ENCODE data around the gene SH2D6. TPM values are rescaled to one million over a fixed set of nuclear protein-coding genes. Genes with fewer than 3 reads are reported as not detected.

SH2D6 gene
- total and polyA plus RNA-seq, 2 of the 8 experiments (the other 6 are each of a cell fraction or from before 2014, with no cell fraction given): 0.42 TPM; not detected in 1

- H2AK5ac ChIP-seq (ENCODE audit: low read depth, low read length): no peak overlapping the region
- H3K4me2 ChIP-seq (ENCODE audit: insufficient read depth in 1 of 2, low read depth in 2 of 2, low read length in 2 of 2): 0 out of 4 replicates have a peak overlapping the region, but pooled peaks of 1 of the 2 experiments have one; percentile 8
- no peak overlapping the region for H3K27ac ChIP-seq (ENCODE audit: low read depth, low read length)
- H4K5ac ChIP-seq (ENCODE audit: insufficient read length, low read depth, low read length): no peak overlapping the region
- H3K23ac ChIP-seq (ENCODE audit: insufficient read length): no peak overlapping the region
- WGBS, 2 experiments (ENCODE audit: extremely low coverage in 1 of 2, insufficient coverage in 1 of 2, insufficient read length in 1 of 2, insufficient replicate concordance in 2 of 2, low coverage in 1 of 2, low lambda C conversion rate in 2 of 2, missing lambda C conversion rate in 1 of 2): 79% methylated on average over 15 of the region's 15 CpGs; no CpG with 5 or more reads in 1 of the 2 experiments
- no peak overlapping the region for H3K14ac ChIP-seq (ENCODE audit: insufficient read length)
- H2AFZ ChIP-seq (ENCODE audit: low read length): no peak overlapping the region
- ChIA-PET CTCF (ENCODE audit: partially characterized antibody) (interaction anchor here (0.7 to 7.2 kb wide), 4 partner anchors 13 to 774 kb away, joined by 3 to 58 read pairs (median 4); no protein-coding TSS in a partner anchor), POLR2A (ENCODE audit: partially characterized antibody) (interaction anchor here (0.9 to 55.3 kb wide), 3 partner anchors 9 to 162 kb away, joined by 3 to 1889 read pairs (median 3); partner anchors contain the start of genes GGCX and MAT2A)
- no peak overlapping the region for H3K56ac ChIP-seq (replicated peaks; ENCODE audit: insufficient read length, low read depth, low read length)
- no peaks in the 10 kb centered on the region; a peak in 1 of 8 replicates for H3K36me3 ChIP-seq (ENCODE audit: control insufficient read depth in 2 of 4, insufficient read depth in 4 of 4, low read length in 3 of 4)
- 0 out of 2 replicates have a peak overlapping the region, but pooled peaks have one; percentile 70 for H2BK12ac ChIP-seq (ENCODE audit: low read depth, low read length)
- H2BK5ac ChIP-seq (ENCODE audit: low read depth, low read length): no peak overlapping the region
- peaks cover 2% of the 10 kb centered on the region; the same call in 1 of the 2 replicates for H3K79me1 ChIP-seq (ENCODE audit: low read depth, low read length)
- H3K4me1 ChIP-seq (replicated peaks in 1 of 4; ENCODE audit: control insufficient read depth in 3 of 4, insufficient read depth in 4 of 4, low read length in 3 of 4): peaks cover 5 to 18% (median 12%) of the 10 kb centered on the region in 4 experiments
- no peak overlapping the region for H3K18ac ChIP-seq (ENCODE audit: extremely low read depth, low read length)
- peak overlapping the region in 1 of 4 experiments; percentile 28; a peak in 1 of 7 replicates for H3K9ac ChIP-seq (replicated peaks in 1 of 4; ENCODE audit: extremely low read depth in 1 of 4, low read depth in 3 of 4, low read length in 3 of 4)
- FAIRE-seq: no peak
- no peak overlapping the region for H4K91ac ChIP-seq (replicated peaks; ENCODE audit: insufficient read length, low read length)
- H3K9me3 ChIP-seq (ENCODE audit: insufficient read depth in 2 of 2, low read depth in 1 of 2, low read length in 1 of 2): 0 out of 4 replicates have a peak, but pooled peaks cover 0 to 2% of the 10 kb centered on the region in 2 experiments
- H2BK15ac ChIP-seq (ENCODE audit: low read length): no peak overlapping the region
- H3K23me2 ChIP-seq (ENCODE audit: low read depth, low read length): peaks cover 5% of the 10 kb centered on the region; the same call in 1 of the 2 replicates
- H3K79me2 ChIP-seq (ENCODE audit: control insufficient read depth in 1 of 2, insufficient read depth in 2 of 2, low read length in 2 of 2): no peaks in the 10 kb centered on the region; a peak in 1 of 4 replicates
- no peak overlapping the region for H2BK20ac ChIP-seq (ENCODE audit: low read length)
- H2BK120ac ChIP-seq (replicated peaks; ENCODE audit: low read depth, low read length): no peak overlapping the region
- no peak overlapping the region for H3K4me3 ChIP-seq (ENCODE audit: extremely low read depth in 1 of 4, insufficient read depth in 2 of 4, low read depth in 3 of 4, low read length in 4 of 4)
- H3K27me3 ChIP-seq (replicated peaks in 1 of 4; ENCODE audit: control insufficient read depth in 3 of 4, extremely low read depth in 1 of 4, insufficient read depth in 3 of 4, low read length in 3 of 4): no peaks in the 10 kb centered on the region
- no peak overlapping the region for H3K4ac ChIP-seq (replicated peaks; ENCODE audit: insufficient read length, low read depth, low read length)
- H4K20me1 ChIP-seq (replicated peaks in 1 of 2; ENCODE audit: control insufficient read depth in 1 of 2, insufficient read depth in 2 of 2, low read length in 2 of 2): no peaks in the 10 kb centered on the region
- no peak for DNase-seq (ENCODE audit: low read depth in 1 of 2, low spot score in 2 of 2)
- no peak overlapping the region for H4K8ac ChIP-seq (ENCODE audit: extremely low read depth, insufficient read depth, low read length)
- TF ChIP-seq MAX (IDR thresholded peaks at IDR 0.05) (no peak), KDM1A (IDR thresholded peaks at IDR 0.05; ENCODE audit: borderline replicate concordance, low read length) (no peak), FOSL1 (IDR thresholded peaks at IDR 0.05; ENCODE audit: insufficient read depth, low read depth, low read length) (no peak), TAF7 (optimal IDR thresholded peaks at IDR 0.05; ENCODE audit: borderline replicate concordance, low read depth, low read length) (no peak), USF2 (IDR thresholded peaks at IDR 0.05; ENCODE audit: low read length) (no peak), SP2 (IDR thresholded peaks at IDR 0.05; ENCODE audit: low read length) (no peak), SUZ12 (IDR thresholded peaks at IDR 0.05; ENCODE audit: low read length) (no peak), JUND (IDR thresholded peaks at IDR 0.05; ENCODE audit: low read length) (no peak), TBP (IDR thresholded peaks at IDR 0.05; ENCODE audit: low read depth, low read length) (no peak), POLR2AphosphoS5 (IDR thresholded peaks at IDR 0.05; ENCODE audit: low read depth, low read length) (no peak)
Measured at GRCh38 chr2:85405201-85406059, 13.1 kb upstream of the SH2D6 start.

Data from H1 (cell line).